Gastroesophageal sphincter (tissue), 3 donors: ENCODE measurements around the gene XXYLT1.

Experiments used
- POLR2A ChIP-seq, 2 donors: fragments of 450-650 bp; IDR thresholded peaks; one replicate each; pipeline ENCODE4 v1.6.1; 2017; ENCODE audit warnings: antibody characterized with exemption in 2 of 2, mild to moderate bottlenecking in 2 of 2, moderate library complexity in 1 of 2
- TF ChIP-seq, protein P1 (sequence below), 4 experiments: fragments of 200-600 bp in 2 of 4; fragments of 450-650 bp in 2 of 4; sonication (generic) in 1 of 4; IDR thresholded peaks; one replicate each; pipeline ENCODE4 v1.5.1; 2017 to 2019; ENCODE audit warnings: antibody characterized with exemption in 4 of 4, mild to moderate bottlenecking in 2 of 4, moderate library complexity in 2 of 4

DNA sequence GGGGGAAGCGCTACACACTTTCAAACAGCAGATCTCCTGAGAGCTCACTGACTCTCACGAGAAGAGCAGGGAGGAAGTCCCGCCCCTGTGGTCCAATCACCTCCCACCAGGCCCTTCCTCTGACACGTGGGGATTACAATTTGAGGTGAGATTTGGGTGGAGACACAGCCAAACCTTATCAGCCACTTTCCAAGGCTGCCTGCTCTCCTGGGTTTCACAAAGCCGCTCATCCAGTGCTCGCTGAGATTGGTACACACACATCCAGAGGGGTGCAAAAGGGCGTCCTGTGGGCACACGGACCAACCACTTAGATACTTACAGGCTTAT lies 23.1 kb downstream of the XXYLT1 start:
- TF ChIP-seq, protein P1, sequence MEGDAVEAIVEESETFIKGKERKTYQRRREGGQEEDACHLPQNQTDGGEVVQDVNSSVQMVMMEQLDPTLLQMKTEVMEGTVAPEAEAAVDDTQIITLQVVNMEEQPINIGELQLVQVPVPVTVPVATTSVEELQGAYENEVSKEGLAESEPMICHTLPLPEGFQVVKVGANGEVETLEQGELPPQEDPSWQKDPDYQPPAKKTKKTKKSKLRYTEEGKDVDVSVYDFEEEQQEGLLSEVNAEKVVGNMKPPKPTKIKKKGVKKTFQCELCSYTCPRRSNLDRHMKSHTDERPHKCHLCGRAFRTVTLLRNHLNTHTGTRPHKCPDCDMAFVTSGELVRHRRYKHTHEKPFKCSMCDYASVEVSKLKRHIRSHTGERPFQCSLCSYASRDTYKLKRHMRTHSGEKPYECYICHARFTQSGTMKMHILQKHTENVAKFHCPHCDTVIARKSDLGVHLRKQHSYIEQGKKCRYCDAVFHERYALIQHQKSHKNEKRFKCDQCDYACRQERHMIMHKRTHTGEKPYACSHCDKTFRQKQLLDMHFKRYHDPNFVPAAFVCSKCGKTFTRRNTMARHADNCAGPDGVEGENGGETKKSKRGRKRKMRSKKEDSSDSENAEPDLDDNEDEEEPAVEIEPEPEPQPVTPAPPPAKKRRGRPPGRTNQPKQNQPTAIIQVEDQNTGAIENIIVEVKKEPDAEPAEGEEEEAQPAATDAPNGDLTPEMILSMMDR (IDR thresholded peaks at IDR 0.05): no peak
- TF ChIP-seq POLR2A (IDR thresholded peaks at IDR 0.05): no peak
